Superior temporal gyrus (tissue), 1 donor: ENCODE data around the gene RNF114.
"Not testable (repeated sequence)": the region's sequence is repeated elsewhere in the genome, so short reads cannot be mapped to it uniquely, and the experiment has no call there.

Experiments used
- DNase-seq: peaks from one replicate; pipeline ENCODE4 v3.0.0-alpha.2; 2016; ENCODE audit errors: extremely low spot score

The RNF114 gene

GRCh38 chr20:49936153-49937026, at the start of gene RNF114:
Gene RNF114 (plus strand): TSS chr20:49936397. CDS start chr20:49936413, 16 bp downstream.
- DNase-seq, result peak; percentile 95

- DNase-seq, result no peak
These were observed 49.5 kb upstream of the RNF114 start for GRCh38 chr20:49886571-49887213.

DNA sequence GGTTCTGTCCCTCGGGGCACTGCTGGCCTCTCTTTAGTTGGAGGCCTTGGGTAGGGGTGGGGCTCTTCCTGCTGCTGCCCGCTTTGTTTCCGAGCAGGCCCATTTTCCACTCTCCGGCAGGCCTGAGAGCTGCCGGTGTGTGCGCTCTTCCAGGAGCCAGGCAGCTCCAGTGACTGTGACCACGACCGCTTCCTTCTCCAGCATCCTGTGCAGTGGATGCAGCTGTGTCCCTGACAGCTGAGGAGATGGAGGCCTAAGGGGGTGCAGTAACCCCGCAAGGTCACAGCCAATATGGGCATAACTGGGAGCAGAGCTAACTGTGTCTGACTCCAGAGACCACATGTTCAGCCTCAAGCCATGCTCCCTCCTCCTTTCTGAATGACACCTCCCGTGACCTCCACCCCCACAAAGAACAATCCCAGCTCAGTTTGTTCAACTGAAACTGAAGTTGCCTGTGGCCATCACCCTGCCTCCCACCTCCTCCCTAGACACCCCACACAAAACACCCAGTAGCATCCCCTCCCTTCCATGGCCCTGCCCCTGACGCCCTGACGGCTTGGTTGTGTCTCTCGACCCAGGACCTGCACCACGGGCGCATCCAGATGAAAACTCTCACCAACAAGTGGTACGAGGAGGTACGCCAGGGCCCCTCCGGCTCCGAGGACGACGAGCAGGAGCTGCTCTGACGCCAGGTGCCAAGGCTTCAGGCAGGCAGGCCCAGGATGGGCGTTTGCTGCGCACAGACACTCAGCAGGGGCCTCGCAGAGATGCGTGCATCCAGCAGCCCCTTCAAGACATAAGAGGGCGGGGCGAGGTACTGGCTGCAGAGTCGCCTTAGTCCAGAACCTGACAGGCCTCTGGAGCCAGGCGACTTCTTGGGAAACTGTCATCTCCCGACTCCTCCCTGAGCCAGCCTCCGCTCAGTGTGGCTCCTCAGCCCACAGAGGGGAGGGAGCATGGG, 48.7 kb upstream of the RNF114 start:
- DNase-seq, result no peak

DNA sequence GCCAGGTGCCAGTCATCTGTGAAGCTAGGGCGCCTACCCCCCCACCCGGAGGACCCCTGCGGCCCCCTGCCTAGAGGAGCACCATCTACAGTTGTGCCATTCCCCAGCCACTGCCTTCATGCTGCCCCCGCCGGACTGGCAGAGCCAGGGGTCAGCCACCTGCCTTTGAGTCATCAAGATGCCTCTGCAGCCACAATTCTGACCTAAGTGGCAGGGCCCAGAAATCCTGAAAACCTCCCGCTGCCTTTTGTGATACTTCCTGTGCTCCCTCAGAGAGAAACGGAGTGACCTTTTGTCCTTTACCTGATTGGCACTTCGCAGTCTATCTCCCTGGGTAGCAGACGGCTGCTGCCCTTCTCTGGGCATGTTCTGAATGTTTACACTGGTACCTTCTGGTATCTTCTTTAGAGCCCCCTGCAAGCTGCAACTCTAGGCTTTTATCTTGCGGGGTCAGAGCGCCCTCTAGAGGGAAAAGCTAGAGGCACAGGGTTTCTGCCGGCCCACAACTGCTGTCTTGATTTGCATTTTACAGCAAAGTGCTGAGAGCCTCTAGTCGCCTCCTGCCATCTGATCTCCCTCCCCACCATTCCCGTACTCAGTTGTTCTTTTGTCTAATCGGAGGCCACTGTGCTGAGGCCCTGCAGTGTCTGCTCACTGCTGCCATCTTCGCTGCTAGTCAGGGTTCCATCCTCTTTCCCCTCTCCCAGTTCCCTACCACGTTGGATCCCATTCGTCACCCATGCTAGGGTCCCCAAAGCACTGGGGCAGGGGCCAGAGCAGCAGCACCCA, 47.8 kb upstream of the RNF114 start:
- peak; percentile 97 for DNase-seq

DNA sequence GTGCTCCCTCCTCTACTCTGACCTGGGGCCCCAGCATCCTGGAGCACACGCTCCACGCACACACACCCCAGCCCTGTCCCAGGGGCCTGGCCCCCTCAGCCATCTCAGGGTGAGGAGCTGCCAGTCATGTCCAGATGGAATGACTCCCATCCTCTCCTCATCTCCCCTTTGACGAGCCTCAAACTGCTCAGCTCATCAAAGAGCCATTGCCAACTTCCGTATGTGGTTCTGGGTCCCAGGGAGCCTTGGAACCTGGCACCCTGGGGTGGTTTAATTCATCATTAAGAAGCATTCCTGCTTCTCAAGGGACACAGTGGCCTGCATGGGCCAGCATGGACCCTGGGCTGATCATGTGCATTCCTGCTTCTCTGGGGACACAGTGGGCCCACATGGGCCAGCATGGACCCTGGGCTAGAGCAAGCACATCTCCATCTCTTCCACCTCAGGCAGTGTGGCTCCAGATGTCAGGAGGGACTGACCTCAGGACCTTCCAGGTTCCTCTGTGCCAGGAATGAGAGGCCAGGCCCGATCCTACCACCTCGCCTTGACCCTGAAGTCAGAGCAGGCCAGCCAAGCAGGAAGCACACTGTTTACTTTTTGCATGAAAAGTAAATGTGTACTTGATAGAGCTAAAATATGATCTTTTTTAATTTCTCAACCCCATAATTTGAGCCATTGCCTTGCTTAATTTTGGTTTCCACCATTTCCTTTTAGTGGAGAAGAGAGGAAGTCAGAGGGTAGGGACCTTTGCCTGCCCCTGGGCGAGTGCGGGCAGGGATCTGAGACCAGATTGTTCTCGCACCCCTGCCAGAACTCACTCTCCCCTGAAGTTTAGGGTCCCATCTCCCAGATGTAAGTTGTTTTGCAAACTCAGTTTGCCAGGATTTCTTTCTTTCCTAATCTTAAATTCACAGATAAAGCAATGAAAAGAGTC, 46.9 kb upstream of the RNF114 start:
- no peak for DNase-seq

DNA sequence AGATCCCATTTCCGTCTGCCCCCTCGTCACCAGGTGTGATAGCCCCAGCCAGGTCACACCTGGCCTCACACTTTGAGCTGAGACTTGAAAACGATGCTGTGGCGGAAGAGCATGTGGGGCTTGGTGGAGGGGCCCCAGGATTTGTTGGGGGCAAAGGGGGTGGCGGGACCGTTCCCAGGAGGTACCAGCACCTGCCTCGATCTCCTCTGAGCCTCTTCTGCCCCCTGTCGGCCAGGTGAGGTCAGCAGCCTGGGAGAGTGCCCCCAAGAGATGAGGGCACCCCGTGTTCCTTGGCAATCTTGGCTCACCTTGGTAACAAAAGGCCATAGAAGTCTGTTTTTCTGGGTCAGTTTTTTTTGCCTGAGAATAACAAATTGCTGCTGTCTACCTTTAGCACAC, 46.3 kb upstream of the RNF114 start:
- DNase-seq, result no peak

- no peak for DNase-seq
These were observed 45.5 kb upstream of the RNF114 start for GRCh38 chr20:49890471-49891361.

DNA sequence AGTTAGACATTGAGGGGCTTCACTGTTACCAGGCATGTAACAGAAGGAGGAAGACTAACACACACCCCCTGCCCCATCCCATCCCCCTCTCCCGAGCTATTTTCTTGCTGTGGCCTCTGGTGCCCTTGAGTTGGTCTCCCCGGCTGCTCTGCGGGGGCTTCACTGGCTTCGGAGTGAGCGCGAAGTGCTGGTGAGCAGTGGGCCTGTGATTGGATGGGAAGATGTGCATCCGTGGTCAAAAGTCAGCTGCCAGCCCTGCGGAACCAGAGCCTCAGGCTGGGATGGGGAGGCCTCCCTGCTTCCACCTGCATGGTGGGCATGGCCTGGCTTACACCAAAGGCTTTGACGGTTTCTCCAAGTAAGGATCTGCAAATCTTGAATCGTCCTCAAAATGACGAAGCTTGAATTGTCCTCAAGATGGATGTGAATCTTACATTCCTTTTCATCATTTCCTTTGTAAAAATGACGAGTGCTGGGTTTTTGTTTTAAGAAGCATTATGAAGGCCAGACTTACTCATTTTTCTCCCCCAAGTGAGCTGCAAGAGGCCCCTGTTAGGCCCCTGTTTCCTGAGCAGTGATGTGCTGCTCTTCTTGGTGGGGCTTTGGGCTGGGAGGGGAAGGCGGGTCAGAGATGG, 44.6 kb upstream of the RNF114 start:
- no peak for DNase-seq

DNA sequence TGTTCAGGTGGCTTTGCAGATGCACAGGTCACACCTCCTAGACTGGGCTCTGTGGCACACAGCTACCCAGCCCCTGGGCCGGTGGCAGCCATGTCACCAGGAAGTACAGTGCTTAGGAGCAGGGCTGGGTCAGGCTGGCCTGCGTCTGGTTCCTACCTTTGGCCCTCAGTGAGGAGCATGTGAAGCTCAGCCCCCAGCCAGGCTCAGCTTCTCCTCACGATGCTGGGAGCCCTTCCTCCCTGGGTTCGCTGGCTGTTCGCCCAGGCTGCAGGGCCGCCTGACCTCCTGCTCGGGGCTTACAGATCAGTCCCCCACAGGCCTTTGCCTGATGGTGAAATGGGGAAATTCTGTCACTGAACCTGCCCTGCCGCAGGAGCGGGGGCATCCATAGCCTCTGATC, 43.9 kb upstream of the RNF114 start:
- no peak for DNase-seq

GRCh38 chr20:49892817-49893216, 43.4 kb upstream of the RNF114 start:
- no peak for DNase-seq

GRCh38 chr20:49893242-49894072, 42.7 kb upstream of the RNF114 start:
- DNase-seq, result no peak

- no peak for DNase-seq
These were observed 42.1 kb upstream of the RNF114 start for GRCh38 chr20:49894073-49894470.

DNA sequence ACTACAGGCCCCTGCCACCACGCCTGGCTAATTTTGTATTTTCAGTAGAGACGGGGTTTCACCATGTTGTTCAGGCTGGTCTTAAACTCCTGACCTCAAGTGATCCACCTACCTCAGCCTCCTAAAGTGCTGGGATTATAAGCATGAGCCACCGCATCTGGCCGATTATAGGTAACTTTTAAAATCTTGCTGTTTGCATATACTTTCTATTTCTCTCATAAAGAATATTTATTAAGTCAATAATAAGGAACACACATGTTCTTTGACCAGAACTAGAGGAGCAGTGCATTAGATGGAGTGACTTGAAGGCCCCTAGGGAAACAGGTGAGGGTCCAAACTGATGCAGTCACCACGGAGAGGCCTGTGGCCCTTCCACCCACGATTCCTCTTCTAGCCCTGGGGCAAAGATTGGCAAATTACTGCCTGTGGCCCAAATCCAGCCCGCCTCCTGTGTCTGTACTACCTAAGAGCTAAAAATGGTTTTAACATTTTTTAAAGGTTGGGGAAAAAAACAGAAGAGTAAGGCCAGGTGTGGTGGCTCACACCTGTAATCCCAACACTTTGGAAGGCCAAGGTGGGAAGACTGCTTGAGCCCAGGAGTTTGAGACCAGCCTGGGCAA, 40.6 kb upstream of the RNF114 start:
- not testable (repeated sequence) for DNase-seq

GRCh38 chr20:49896204-49896603, 40.0 kb upstream of the RNF114 start:
- DNase-seq, result no peak

DNA sequence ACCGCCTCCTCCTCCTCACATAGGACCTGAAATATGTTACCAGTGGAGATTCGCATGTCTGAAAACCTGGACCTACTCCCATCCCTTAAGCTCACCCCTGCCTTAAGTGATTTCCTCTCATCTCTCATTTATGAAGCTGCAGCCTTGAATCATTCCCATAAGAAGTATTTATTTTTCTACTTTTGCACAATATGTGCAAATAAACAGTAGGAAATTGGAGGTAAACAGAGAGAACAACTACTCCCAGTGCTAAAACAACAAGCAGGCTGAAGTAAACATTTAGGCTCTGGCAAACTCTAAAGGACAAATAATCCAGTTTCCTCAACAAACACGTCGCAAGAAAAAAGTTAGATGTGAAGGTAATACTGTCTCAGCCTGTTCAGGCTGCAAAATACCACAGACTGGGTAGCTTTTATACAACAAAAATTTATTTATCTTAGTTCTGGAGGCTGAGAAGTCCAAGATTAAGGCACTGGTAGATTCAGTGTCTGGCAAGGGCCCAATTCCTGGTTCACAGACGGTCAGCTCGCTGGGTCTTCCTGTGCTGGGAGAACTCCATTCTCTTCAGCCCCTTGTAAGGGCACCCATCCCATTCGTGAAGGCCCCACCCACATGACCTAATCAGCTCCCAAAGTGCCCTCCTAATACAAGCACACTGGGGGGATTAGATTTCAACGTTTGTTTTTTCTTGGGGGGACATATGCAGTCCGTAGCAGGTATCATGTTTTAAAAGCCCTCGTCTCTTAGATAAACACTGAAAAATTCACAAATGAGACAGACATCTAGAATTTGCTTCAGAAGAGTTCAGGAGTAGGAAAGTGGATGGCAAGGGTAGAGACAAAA, 36.4 kb upstream of the RNF114 start:
- DNase-seq, result no peak

DNA sequence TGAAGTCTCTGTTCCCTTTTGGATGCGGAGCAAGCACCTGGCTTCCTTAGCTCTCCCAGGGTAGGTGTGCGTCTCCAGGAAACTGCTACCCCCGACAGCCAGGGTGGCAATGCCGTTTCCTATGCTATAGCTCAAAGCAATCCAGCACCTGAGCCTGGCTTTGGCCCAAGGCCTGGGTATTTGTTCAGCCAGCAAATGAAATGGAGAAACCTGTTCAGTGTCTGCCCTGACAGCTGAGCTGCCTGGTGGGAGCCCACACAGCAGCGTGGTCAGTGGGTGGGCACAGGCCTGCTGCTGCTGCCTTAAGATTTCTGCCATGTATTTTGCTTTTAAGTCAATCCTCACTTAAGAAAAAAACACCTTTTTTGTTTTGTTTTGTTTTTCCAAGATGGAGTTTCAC, 34.6 kb upstream of the RNF114 start:
- no peak for DNase-seq
